GM12892 (cell line): ENCODE results near the gene SHB.

Experiments used
- POLR2A ChIP-seq: IDR thresholded peaks from 2 replicates; pipeline ENCODE4 v1.6.1; 2011; ENCODE audit warnings: low read depth, low read length, control low read depth
- TAF1 ChIP-seq: IDR thresholded peaks from 2 replicates; pipeline ENCODE4 v1.6.1; 2011; ENCODE audit warnings: low read depth, mild to moderate bottlenecking, control low read depth, low read length, borderline replicate concordance

DNA sequence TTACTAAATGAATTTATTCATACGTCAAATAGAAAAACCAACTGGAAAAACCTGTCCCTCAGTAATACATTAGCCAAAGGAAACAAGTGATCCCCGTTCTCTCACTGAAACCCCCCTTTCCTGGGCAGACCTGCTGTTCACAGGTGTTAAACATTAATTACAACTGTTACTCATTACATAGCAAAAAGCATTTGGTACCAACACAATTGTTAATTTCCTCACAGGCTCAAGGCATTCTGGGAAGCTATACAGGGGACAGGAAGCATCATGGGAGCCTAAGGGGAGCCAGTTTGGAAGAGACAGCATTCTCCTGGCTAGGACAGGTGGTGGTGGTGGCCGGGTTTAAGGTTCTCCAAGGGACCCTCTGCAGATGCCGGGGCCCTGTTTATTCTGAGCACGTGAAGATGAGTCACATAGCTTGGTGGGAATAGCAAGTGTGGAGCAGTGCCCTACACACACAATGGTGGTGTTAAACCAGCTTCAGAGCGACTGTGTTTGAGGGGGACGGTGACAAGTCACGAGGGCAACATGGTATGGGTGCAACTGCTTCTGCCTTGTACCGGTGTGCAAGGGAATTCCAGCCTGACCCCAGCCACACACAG is 102.5 kb downstream of the SHB start:
- TF ChIP-seq POLR2A: no peak
- no peak for TF ChIP-seq TAF1
